WTC11 (cell line): ENCODE data around the gene SLC25A25.

Experiments used
- AR ChIP-seq: fragments of 250-450 bp; sonication (Bioruptor Pico); IDR thresholded peaks from 2 replicates; pipeline ENCODE4 v1.9.0; 2021; ENCODE audit warnings: mild to moderate bottlenecking
- ARID4B ChIP-seq: sonication (generic); formaldehyde crosslinking; IDR thresholded peaks from 2 replicates; pipeline ENCODE4 v1.8.0; 2023; ENCODE audit warnings: missing genetic modification reagents, mild to moderate bottlenecking, borderline replicate concordance
- CREM ChIP-seq: sonication (generic); formaldehyde crosslinking; IDR thresholded peaks from 2 replicates; pipeline ENCODE4 v1.8.1; 2022; ENCODE audit warnings: mild to moderate bottlenecking, missing genetic modification reagents, moderate library complexity
- CTCF ChIP-seq: fragments of 200-600 bp; IDR thresholded peaks from 2 replicates; pipeline ENCODE4 v1.8.0; 2022; ENCODE audit warnings: antibody characterized with exemption
- FOXP1 ChIP-seq: sonication (generic); formaldehyde crosslinking; IDR thresholded peaks from 2 replicates; pipeline ENCODE4 v1.8.0; 2022; ENCODE audit warnings: missing genetic modification reagents, mild to moderate bottlenecking, moderate library complexity, borderline replicate concordance
- ZBTB21 ChIP-seq: sonication (generic); formaldehyde crosslinking; IDR thresholded peaks from 2 replicates; pipeline ENCODE4 v1.8.1; 2023; ENCODE audit warnings: mild to moderate bottlenecking, missing genetic modification reagents, borderline replicate concordance

- TF ChIP-seq CTCF: no peak
- no peak for TF ChIP-seq CREM (CRISPR knock-in tag)
- no peak for TF ChIP-seq ARID4B (CRISPR knock-in tag)
- TF ChIP-seq ZBTB21 (CRISPR knock-in tag): no peak
- TF ChIP-seq FOXP1 (CRISPR knock-in tag): no peak
- no peak for TF ChIP-seq AR (CRISPR knock-in tag)
Observed at GRCh38 chr9:128065907-128066712, 1.9 kb upstream of the SLC25A25 start.
